Skeletal muscle cell (primary cell): ENCODE results near the gene SULT4A1.

Experiments used
- DNase-seq: peaks from one replicate; pipeline ENCODE4 v3.0.0-alpha.2; 2010; ENCODE audit warnings: low read depth
- H3K4me3 ChIP-seq: 2 replicates; pipeline ENCODE4 v1.5.1; 2011; ENCODE audit warnings: low read depth, mild to moderate bottlenecking, control low read depth, low read length, moderate library complexity

SULT4A1 gene

DNA sequence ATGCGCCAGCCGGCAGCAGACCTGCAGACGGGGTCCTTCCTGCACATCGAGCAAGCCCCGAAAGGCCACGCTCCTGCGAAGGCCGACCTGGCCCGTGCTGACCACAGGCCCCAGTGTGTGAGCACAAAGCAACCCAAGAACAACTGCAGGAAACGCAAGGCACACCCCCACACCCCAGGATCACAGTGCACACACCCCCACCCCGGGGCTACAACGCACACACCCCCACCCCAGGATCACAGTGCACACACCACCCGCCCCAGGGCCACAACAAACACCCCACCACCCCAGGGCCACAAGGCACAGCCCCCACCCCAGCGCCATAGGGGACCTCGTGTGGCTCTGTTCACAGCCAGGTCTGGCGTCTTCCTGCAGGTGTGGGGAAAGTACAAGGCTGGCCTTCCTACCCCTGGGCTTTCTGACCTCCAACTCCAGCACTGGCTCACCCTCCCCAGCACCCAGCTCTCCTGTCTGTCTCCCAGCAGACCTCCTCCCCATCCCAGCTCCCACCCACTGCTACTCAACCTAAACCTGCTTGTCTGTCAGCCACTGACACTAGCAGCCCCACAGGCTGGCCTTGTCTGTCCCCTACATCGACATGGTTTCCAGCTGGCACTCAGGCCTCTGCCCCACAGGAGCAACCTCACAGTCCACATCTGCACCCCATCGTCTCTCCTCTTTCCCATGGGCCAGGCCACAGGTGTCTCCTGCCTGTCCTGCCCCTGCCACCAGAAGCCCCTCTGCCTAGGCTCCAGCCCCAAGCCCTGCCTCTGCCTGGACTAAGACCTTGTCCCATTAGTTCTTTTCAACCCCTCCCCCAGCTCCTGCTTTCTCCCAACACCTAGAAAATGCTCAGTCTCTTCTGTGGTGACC, 29.7 kb downstream of the SULT4A1 start:
- no peak overlapping the region for H3K4me3 ChIP-seq
- no peak for DNase-seq

DNA sequence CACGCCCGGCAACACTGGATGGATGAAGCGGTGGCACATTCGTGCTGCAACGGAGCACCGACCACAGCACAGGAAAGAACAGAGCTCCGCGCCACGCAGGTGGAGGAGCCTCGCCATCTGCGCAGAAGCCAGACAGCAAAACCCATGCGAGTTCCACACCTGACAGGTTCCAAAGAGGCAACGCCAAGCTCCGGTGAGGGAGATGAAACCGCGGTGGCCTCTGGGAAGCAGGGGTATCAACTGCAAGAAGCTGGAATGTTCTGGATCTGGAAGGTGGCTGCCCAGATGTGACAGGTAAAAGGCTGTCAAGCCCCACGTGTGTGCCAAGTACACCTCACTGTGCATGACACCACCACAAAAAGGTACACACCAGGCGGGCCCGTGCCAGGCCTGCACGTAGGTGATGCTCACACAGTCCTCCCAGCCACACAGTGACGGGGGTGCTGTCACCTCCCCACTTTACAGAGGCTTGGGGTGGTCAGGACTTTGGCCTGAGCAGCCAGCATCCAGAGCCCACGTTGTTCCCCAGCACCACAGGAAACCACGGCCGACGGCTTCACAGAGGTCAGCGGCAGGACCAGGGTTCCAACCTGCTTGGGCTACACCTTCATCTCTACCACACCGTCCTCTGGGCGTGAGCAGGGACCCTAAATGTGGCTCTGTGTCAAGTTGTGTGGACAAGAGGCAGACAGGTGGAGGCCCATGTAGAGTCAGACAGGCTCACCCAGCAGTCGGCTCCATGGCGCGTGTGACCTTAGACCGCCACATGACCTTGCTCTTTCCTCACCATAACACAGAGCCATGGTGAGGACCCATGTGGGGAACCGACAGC, 30.5 kb downstream of the SULT4A1 start:
- no peak overlapping the region for H3K4me3 ChIP-seq
- DNase-seq: no peak

DNA sequence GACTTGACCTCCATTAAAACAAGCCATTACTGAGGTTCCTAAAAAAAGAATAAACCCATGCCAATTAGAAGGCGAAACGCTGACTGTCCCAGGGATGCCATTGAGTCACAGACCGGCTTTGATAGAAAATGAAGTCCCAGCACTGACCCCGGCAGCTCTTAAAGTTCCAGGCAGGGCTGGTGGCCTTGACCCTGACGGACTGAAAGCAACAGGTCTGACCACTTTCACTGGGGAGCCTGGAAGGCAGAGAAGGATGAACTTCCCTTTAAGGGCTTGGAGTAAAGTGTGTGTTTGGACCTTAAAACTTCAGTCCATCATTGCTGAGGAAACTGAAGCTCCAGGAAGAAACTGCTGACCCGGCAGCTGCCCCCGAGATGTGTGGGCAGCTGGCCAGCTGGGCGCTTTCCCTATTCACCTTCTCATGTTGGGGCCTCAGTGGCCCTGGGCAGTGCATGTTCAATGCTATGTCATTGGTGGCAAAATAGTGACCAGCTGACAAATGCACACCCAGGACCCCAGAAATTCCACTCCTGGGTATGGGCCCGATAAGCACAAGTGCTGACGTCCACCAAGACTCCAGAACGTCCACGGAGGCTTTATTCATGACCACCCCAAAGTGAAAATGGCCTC, 31.3 kb downstream of the SULT4A1 start:
- no peak overlapping the region for H3K4me3 ChIP-seq
- DNase-seq: no peak

DNA sequence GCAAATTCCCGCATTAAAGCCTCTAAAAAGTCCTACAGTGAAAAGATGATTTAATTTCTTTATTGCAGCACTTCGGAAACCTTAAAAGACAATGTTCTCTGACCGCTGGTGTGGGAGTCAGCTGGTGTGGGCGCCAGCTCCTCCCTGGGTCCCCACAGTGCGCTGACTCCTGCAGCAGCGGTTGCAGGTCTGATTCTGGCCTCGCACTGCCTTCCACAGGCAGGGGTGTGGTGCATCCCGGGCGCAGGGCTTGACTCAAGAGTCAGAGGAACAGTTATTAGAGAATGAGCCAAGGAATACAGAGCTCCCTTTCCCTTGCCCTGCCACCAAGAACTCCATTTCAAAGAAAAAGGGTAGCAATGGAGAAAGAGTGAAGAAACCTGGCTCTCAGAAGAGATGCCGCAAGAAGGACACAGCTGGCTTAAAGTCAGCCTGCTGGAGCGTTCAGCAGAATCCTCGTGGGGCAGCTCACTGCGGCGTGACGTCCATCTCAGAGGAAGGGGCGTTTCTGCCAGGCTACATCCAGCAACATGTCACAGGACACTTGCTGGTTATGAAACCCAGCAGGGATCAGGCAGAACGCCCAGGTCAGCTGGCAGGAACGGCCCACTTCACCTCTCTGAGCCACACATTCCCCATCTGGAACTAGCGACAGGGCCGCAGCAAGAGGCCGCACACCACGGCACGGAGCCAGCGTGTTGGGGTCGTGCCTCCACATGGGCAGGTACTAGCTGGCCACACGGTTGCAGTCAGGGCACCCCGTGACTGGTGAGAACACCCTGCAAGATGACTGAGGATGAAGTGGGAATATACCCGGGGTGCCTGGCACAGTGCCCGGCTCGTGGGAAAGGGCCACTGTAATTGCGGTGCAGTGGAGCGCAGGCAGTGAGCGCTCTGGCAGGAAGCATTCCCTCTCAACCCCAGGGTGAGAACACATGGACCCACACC, 32.1 kb downstream of the SULT4A1 start:
- H3K4me3 ChIP-seq: no peak overlapping the region
- DNase-seq: peak; percentile 39

DNA sequence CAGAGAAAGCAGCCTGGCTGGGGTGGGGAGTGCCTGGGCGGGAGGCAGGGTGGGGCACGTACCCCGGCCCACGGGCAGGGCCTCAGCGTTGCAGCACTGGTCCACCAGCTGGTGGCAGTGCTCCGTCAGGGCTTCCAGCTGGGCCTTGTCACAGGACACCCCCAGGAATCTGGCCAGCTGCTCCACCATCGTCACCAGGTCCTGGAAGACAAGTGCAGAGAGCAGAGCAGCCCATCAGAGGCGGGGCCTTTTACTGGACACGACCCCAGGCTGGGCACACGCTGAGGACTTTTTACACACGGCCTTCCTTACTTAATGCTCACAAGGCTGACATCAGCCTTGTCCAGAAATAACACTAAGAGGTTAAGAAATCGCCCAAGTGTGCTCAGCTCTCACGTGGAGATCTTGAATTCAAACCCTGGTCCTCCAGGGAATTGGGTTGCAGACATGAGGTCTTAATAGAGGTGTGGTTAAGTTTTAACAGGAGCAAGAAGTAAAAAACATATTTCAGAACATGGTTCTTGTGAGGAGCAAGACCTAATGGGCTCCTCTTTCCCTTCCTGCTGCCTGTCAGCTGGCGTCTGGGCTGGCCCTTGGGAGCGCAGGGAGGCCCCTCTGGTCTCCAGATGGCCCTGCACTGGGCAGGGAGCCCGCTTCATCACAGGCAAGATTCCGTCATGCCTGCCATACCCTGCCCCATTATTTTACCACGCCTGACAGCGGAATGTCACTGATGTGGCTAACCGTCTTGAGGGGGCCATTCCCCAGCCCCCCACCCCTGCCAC, 33.1 kb downstream of the SULT4A1 start:
- no peak overlapping the region for H3K4me3 ChIP-seq
- peak; percentile 63 for DNase-seq

DNA sequence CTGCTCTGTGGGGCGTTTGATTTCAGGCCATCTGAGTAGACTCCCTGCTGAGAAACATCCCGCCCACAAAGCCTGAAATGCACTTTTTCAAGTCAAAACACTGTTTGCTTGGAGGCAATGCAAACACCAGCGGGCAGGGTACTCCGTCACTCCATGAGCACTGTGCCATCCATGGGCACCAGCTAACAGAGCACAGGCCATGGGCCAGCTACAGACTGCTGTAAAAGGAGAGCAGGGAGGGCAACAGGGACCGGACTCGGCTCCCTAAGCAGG, 33.7 kb downstream of the SULT4A1 start:
- no peak overlapping the region for H3K4me3 ChIP-seq
- no peak for DNase-seq

DNA sequence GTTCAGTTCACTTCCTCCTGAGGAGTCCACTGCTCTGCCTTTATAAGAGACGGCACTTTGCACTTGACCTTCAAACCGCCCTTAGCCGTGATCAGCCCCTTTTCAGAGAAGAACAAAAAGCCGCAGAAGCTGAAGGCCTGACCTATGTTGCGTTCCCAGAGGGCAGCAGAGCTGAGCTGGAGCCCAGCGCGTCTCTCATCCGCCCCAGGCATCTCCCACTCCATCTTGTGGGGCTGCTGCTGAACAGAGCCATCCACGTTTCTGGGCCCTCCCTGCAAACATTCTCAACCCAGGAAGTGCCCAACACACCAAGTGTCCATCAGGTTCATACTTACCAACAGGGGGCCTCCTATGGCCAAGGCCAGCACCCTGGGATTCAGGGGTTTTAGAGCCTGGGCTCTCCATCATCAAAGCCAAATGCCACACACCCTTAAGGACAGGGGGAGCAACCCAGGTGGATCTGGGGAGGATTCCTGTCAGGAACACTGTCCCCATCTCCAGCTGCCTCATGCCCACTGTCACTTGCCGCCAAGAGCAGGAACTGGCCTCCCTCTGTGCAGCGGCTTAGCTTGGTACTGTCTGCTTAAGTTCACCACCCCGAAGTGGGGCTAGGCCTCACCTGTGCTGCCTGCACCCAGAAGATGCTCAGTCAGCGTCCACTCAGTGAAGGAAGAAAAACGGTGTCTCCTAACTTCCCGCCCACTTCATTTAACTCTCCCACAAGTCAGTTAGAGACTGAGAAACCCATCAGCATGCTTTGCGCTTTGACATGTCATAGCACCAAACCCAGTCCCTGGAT, 34.2 kb downstream of the SULT4A1 start:
- H3K4me3 ChIP-seq: no peak overlapping the region
- DNase-seq: no peak

DNA sequence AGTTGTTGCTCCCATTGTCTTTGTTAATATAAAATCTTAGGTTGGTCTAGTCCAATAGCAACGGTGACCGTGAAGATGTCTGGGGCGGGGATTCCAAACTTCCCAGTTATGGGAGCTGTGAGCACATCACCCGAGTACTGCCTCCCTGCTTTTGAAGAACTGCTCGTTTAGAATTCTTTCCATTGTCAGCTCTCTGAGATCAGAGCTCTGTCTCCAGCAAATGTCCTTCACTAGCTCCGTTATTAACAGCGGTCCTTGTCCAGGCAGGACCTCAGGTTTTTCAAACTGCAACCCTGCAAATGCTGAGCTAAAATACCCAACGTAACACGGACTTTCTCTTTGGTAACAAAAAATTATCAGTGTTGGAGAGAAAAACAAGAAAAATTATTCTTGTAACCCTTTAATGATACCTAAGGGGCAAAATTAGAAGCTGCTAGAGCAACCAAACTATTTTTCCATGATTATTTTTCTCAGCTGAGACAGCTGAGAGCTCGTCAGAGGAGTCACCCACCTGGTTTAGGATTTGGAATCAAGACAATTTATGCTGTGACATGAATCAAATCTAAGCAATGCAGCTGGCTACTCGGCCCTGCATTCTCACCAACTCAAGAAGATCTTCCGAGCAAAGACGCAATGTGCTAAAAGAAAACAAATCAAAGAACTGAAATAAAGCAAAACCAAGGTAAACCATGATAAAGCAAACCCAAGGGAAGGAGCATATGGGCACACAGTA, 35.1 kb downstream of the SULT4A1 start:
- no peak for DNase-seq
- H3K4me3 ChIP-seq: peak overlapping the region; percentile 9

DNA sequence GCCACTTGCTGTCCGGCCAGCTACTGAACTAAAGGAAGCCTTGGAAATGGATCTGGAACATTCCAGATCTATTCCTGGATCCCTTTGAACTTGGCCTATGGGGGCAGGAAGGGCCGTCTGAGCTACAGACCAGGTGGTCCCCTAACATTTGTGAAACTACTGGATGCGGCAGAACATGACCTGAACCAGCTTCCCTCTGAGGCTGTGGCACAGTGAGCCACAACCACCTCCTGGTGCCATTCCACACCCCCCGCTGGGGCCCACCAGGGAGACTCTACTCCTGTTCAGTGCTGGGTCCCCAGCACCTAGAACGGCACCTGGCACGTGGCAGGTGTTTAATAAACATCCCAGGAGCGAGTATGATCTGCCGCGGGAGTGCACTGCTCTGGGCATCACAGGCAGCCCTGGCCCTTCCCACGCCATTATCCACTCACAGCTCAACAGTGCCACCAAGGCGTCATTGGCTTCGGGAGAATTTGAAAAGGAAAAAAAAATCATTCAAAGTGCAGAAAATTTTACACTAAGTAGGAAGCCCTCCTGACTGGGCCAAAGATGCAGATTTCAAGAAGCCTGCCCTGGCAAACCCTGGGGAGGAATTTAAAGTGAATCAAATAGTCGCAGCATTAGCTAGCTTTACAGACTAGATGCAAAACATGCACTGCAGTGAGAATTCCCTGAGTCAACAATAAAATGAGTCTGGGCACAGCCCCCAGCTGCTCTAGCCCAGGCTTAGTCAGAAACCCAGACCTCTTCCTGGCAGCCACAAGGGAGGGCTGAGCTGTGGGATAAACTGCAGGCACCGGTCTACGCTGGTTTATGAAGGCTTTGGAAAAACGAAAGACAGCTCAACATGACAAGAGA, 35.9 kb downstream of the SULT4A1 start:
- peak overlapping the region; percentile 9 for H3K4me3 ChIP-seq

DNA sequence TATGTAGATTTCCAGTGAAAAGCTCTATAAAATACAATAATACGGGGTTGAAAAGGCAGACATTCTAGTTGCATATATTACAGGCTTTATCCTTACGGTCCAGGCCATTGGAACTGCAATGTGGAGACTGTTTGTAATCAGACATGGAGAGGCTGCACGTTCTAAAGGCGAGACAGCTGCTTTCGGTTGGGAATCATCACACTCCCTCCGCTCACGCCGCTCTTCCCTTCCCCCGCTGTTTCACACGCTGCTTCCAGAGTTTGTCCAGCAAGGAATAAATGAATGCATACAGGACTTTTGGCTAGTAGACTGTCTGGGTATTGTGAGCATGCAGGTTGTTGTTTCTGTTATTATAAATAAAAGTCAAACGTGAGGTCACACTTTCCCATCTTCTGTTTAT, 36.7 kb downstream of the SULT4A1 start:
- H3K4me3 ChIP-seq: no peak overlapping the region
- no peak for DNase-seq

More for the DNA sequence above, 35.9 kb downstream of the SULT4A1 start:
- peak; percentile 56 for DNase-seq

DNA sequence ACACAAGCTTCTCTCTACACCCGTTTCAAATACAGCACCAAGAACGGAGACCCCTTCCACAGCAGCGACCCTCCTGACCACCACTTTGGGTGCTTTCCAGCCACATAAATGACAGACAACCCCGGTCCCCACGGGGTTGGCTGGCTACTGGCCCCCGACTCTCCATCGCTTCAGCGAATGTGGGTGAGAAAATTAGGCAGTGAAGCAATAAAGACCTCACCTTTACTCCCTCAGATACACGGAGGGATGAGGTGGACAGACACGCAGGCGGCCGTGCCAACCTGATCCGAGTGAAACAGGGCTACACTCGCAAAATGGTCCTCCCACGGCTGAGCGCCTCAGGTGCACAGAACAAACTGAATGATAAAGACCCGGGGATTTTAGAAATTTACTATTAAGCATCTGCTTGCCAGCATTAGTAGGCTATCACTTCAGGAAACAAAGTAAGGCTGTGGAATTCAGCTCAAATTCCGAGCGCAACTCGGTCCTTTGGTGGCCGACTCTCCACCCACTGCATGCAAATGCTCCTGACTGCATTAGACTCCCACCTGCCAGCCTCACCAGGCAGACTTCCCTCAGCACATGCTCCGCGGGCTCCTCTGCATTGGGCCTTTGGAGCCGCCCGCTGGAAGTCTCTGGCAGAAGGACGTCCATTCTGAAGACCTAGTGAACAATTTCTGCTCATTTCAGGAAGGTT, 37.4 kb downstream of the SULT4A1 start:
- no peak for DNase-seq
- no peak overlapping the region for H3K4me3 ChIP-seq

DNA sequence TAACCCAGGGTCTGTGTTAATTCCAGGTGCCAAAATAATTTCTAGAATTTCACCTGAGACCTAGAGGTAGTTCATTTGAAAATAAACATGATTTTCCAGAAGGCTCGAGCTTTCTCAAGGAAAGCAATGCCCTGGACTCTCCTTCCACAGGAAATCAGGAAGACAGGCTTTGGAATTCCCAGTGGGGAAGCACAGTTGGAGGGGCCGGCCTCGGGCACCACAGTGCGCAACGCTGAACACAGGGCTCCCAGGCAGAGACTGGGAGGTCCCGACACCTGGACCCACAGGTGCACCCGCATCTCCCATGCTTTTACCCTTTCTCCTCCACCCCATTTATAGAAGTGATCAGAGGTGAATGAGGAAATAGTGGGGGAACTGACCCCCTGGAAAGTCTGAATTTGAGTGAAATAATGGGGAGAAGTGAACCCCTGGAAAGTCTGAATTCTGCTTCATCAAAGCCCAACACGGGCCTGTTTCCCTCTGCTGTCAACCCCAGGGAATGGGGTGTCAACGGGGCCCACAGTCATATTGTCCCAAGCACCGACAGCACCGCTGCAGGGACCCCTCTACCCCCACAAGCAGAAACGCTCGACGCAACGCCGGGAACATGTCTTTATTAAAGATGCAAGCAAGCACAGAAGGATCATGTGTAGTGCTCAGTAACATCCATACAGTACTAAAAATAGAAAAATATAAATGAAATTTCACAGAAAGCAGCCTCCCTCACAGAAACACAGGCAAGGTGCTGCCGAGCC, 38.2 kb downstream of the SULT4A1 start:
- H3K4me3 ChIP-seq: no peak overlapping the region
- no peak for DNase-seq

DNA sequence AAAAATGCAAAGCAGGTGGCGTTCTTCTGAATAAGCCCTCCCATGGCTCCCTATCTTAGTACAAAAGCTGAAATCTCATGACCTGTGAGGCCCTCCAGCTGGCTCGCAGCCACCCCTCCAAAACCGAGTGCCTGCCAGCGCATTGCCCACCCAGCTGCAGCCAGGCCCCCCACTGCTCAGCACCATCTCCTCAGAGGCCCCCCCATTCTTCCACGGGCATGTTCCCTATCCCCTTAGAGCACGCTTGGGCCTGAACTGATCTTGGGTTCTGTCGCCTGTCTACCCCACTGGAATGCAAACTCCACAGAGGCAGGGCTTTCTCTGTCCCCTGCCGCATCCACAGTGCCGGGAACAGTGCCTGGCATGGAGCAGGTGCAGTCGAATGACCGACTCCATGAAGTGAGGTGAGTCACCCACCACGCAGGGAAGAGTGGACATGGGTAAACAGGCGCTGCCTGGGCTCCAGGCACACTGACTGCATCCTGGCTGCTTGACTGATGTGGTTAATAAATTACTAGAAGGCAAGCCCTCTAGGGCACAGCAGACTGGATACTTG, 38.9 kb downstream of the SULT4A1 start:
- no peak for DNase-seq
- no peak overlapping the region for H3K4me3 ChIP-seq

DNA sequence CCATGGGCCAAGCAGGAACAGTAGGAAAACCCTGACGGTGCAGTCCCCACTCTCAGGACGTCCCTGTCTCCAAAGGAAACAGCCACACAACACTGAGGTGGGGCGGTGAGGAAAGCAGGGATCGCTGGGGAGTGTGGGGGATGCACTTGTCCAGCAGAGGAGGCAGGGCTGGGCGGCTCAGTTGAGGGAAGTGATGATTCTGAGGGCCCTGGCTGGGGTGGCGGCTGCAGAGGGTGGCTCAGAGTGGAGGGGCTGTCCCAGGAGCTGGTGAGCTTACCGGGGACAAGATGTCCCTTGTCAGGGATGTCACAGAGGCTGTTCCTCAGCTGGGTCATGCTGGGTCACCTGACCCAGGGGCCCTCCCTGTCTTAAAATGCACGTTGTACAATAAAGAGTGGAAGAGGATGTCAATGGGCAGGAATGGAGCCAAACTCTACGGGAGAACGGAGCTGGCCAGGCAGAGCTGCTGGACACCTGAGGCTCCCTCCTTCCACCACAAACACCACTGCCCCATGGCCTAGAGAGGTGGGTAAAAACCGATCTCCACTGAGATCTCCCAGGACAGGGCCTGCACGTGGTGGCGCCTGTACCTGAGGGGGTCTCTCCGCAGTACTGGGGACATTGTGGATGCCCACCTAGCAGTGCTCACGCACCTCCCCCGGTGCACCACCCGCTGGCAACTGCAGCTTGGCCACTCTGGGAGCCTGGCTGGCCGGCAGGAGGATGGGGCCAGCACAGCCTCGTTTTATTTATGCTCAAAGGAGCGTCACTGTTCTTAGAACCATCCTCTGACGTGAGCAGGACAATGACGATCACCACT, 40.5 kb downstream of the SULT4A1 start:
- no peak for DNase-seq
- H3K4me3 ChIP-seq: no peak overlapping the region
